GM10248 (cell line): ENCODE results near the gene OR7C2.

Experiments used
- CTCF ChIA-PET: fragments of 300-600 bp; sonication (Branson Sonifier 250); formaldehyde crosslinking; extraction: SDS; loops from one replicate; lab custom pipeline; 2021; ENCODE audit warnings: antibody characterized with exemption; lab: Yijun Ruan, JAX
- POLR2A ChIA-PET: fragments of 350-650 bp; sonication (Branson Sonifier 250); formaldehyde crosslinking; extraction: SDS; loops from one replicate; lab custom pipeline; 2020; ENCODE audit warnings: antibody characterized with exemption; lab: Yijun Ruan, JAX
- DNase-seq: peaks from one replicate; pipeline ENCODE4 v3.0.0; 2012; ENCODE audit errors: extremely low spot score
- CTCF ChIP-seq: IDR thresholded peaks from 2 replicates; pipeline ENCODE4 v1.5.1; 2012; ENCODE audit warnings: mild to moderate bottlenecking, low read depth; ENCODE audit errors: extremely low read depth, missing control alignments, control extremely low read depth

OR7C2 gene

DNA sequence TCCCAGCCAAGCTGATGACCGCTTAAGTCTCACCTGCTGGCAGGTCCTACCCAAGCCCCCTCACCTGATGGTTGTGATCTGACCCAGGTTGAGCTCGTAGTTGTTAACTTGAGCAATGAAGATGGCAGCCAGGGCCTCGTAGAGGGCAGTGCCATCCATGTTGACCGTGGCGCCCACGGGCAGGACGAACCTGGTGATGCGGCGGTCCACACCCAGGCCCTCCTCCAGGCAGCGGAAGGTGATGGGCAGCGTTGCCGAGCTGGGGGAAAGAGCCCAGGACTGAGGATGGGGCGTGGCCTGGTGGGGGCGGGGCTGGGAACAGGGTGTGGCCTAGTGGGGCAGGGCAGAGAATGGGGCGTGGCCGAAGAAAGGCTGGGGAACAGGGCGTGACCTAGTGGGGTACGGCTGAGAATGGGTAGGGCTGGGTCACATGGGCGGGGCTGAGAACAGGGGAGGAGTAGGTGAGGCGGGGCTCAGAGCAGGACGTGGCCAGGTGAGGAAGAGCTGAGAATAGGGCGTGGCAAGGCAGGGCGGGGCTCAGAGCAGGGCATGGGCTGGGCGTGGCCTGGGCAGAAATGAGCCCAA, 12.9 kb downstream of the OR7C2 start:
- DNase-seq = no peak
- no peak for TF ChIP-seq CTCF
- ChIA-PET POLR2A (no interaction called here), CTCF (no interaction called here)

GRCh38 chr19:14957464-14957863, 16.2 kb downstream of the OR7C2 start:
- ChIA-PET CTCF (no interaction called here), POLR2A (no interaction called here)
- no peak for DNase-seq
- TF ChIP-seq CTCF = no peak

GRCh38 chr19:14959263-14959662, 18.0 kb downstream of the OR7C2 start:
- ChIA-PET CTCF (no interaction called here), POLR2A (no interaction called here)
- no peak for TF ChIP-seq CTCF
- DNase-seq = no peak

- ChIA-PET POLR2A (no interaction called here), CTCF (interaction anchor here (1.4 kb wide), 1 partner anchor 15 kb away, joined by 5 read pairs; no protein-coding TSS in a partner anchor)
- no peak for TF ChIP-seq CTCF
- DNase-seq = no peak
Measured at GRCh38 chr19:14961956-14962685, 20.8 kb downstream of the OR7C2 start.

GRCh38 chr19:14968247-14968646, 27.0 kb downstream of the OR7C2 start:
- no peak for TF ChIP-seq CTCF
- ChIA-PET CTCF (no interaction called here), POLR2A (no interaction called here)
- DNase-seq = no peak

GRCh38 chr19:14971474-14971873, 30.2 kb downstream of the OR7C2 start:
- no peak for TF ChIP-seq CTCF
- ChIA-PET POLR2A (no interaction called here), CTCF (no interaction called here)
- no peak for DNase-seq
